Cerebellar nuclear complex (tissue), 1 donor: ENCODE data around the gene C10orf95.

Experiments used
- DNase-seq, 2 experiments: peaks; one replicate each; lab custom pipeline; 2025; lab: John Stamatoyannopoulos, UW

The C10orf95 gene

DNA sequence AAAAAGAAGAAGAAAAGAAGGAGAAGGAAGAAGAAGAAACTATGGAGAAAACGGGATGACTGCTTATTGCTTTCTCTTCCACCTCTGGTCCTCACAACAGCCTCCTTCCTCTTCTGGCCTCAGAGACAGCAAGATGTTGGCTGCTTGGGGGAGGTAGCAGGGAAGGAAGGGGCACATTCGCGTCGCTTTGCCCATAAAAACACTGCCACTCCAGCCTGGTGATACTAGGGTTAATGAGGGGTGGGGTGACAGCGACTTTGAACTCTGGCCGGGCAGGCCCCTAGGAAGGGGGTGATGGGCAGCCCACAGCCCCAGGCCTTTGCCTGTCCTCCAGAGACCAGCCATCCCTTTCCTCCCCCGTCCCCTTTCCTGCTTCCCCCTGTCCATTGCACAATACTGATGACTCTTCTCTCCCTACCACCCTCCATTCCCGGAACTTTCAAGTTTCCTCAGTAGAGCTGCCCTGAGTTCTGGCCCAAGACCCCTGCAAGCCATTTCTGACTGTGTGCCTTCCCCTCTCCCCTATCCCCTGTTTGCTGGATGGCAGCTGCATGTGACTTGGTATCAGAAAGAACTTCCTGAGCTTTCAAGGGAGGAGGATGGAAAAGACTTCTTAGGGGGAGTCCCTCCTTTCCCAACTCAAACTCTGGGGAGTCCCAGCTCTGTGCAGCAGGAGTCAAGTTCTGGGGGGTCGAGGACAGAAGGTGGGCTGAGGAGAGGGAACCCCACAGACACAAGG lies 16.8 kb downstream of the C10orf95 start:
- no peak for DNase-seq

DNA sequence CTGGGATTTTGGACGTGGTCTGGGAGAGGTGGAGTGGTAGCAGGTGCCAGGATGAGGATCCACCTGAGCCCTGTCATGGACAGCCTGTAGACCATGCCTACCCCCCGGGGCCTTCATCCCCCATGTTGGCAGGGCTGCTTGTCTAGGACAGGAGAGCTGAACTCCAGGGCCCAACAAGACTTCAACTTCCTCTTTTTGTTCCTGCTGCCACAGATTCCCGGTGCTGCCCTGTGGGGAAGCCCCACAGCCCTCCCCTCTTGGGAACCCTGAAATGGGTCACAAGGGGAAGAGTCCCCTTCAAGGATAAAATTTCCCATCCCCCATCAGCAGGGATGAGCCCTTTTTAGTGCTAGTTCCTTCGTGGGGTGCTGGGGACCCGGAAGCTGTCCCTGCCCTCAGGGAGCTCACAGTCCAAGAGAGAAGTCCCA lies 17.7 kb downstream of the C10orf95 start:
- DNase-seq, result no peak

DNA sequence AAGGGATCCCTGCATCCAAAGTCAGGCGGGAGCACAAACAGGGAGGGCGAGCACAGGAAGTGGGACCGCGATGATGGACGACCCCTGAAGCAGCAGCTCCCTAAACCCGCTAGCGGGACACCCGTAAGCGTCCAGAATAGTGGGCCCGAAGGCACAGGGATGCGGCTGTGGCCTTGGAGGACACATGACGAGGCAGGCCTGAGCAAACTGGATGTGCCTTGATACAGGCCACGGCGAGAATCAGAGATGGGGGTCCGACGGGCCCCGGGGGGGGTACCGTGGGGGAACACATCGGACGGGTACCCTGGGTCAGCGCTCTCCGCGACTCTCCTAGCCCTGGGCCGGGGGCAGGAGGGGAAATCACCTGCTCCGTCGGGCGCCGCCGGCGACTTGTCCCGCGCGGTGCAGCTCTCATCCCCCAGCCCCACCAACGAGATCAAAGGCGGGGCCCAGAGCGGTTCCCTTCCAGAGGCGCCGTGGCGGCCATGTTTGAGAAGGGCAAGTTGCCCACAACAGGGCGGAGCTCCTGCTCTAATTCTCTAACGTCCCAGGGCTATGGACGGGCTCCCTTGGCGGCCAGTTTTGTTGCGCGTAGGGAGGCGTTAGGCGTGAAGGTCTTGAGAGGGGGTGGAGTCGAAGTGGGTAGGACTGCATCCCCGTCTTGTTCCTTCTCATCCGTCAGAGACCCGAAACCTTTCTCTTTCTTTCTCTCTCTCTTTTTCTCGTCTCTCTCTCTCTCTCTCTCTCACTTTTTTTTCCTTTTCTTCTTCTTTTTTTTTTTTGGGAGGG lies 19.0 kb downstream of the C10orf95 start, which contains the start of gene CUEDC2:
CUEDC2 (minus strand) TSS at position 413 of the 789 bp plus-strand sequence. CDS start 7,386 bp downstream, outside the sequence.
- peak; percentile 90 to 92 for DNase-seq

DNA sequence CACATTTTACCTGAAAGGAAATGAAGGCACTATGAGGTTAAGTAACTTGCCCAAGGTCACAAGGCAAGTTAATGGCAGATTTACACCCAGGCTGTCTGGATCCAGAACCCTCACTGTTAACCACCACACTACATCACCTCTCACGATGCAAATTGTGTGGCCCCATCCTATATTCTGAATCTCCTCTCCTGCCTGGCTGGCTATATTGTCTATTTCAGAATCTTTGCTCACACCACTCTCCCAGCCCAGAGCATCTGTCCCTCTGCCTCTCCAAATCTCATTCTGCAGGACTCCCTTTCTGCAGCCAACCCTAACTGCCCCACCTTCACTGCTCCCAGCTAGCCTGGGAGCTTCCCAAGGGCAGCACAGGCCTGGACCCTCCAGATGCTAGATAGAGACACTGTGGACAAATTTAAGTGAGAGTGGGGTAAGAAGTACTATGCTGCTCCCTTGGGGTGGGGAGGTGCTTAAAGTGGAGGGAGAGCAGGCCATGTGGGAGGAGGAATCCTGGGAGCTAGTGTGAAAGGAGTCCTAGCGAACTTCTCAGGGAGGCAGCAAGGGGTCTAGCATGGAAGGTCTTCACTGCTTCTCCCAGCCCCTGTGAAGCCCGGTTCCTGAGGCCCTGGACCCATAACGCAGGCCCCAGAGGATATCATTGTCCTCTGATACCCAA lies 19.8 kb downstream of the C10orf95 start:
- DNase-seq, result no peak

DNA sequence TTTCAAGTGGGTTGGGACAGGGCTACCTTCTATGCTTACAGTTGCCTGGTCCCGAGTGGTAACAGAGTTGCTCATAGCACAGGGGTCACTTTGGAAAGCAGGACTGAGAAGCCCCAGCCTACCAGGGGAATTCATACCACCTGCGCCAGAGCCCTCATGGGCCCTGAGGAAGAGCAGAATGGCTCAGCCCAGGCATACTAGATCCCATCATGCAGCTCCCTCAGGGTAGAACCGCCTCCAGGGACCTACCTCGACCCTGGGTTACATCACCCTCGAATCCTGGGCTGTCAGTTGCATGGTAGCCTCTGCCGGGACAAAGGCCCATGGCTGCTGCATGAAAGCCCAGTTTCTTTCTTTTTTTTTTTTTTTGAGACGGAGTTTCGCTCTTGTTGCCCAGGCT lies 21.9 kb downstream of the C10orf95 start:
- no peak for DNase-seq

DNA sequence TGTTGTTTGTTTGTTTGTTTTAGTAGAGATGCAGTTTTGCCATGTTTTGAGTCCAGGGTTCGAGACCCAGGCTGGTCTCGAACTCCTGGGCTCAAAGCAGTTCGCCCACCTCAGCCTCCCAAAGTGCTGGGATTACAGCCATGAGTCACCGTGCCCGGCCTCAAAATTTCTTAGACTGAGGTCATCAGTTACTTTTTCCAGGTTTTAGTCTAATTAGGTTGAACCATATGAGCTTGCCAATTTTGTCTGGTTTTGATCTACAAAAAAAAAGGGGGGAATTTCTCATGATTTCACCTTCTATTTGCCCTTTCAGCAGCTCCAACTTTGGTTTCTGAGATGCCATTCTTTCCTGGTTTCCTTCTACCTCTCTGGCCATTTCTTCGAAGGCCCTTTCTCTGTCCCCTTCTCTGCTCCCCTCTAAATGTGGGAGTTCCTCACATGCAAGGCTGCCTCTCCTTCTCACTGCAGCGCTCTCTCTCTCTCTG lies 24.5 kb downstream of the C10orf95 start:
- no peak for DNase-seq

DNA sequence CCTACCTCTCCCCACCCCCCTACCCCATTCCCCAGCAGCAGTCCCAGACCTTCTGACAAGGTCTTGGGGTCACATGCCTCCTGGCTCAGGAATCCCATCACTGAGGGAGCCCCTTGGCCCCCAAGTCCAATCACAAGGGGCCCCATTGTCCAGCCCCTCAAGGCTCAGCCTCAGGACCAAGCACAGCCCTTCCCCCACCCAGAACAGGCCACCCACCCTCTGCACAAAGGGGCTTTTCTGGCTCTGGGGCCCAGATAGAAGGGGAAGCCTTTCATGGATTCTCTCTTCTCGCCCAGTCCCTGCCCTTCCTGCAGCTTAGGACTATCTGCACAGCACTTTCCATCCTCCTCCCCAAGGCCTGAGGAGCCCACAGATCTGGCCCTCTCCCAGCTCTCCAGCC lies 25.9 kb downstream of the C10orf95 start:
- no peak for DNase-seq

DNA sequence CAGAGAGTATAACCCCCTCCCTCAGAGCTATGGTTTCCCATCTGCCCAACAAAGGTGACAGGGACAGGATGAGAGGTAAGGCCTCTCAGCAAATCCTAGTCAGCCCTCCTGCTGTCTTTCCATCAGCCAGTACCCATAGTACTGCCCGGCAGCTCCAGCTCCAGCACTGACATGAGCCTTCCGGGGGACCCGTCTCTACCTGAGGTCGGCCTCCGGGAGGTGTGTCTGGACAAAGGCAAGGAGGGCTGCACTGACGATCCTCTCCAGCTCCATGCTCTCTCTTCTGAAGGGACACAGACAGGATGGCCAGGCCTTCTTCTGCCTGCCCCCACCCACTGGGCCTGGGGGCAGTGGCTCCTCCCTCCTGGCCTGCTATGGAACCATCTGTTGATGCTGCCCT lies 26.4 kb downstream of the C10orf95 start:
- DNase-seq, result no peak

DNA sequence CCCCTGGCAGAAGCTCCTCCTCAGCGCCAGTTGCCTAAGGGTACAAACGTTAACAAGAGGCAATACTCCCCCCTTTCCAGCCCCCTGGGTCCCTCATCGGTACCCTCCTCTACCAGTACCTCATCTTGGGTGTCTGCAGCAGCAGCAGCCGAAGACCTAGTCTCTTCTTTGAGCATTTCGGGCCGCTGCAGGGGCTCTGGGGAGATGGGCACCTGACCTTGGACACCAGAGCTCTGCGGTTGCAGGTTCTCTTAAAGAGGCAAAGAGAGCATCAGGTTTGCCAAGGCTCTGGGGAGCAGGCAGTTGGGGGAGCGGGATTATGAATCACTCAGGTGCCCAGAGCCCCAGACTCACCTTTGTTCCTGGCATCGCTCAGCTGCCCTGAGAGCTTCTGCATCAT lies 27.2 kb downstream of the C10orf95 start:
- DNase-seq, result no peak

DNA sequence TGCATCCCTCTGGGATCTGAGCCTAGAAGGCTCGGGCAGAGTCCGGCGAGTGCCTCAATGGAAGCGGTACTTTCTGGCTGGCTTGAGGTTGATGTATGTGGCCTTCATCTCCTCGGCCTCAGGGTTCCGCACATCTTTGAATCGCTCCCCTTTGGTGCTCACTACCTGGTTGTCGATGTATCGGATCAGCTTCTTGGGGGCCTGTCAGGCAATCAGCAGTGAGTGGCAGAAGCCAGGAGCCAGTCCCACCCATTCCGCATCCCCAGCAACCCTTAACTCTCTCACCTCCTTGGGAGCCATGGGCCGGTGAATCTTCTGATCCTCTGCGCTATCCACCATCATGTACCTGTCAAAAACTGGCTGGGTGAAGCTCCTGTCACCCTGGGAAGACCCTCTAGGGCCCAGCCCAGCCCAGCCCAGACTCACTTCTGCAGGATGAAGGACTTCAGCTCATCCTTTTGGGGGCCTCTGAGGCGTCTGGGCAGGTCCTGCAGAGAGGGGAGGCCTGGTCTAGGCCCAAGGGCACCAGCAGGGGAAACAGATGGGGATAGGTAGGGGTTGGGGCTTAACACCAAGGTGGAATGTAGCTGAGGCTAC lies 27.9 kb downstream of the C10orf95 start:
- no peak for DNase-seq

DNA sequence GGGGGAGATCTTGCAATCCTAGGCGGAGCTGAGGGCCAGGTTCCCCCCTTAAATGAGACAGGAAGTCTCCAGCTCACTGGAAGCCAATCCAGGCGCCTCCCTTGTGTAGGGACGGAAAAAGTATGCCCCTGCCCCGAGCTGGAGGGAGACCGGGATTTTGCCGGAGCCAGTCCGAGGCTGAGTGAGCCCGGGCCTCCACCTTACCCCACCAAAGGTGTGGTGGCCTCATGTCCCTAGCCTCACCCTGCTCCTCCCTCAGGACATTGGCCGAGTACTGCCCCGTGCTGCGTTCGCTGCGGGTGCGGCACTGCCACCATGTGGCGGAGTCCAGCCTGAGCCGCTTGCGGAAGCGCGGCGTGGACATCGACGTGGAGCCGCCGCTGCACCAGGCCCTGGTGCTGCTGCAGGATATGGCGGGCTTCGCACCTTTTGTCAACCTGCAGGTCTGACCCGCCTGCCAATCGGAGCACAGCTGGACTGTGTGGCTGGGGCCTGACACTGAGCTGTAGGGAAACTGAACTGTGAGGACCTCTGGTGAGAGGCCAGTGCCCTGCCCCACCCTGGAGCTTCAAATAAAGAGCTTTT lies 28.7 kb downstream of the C10orf95 start:
- DNase-seq, result no peak

DNA sequence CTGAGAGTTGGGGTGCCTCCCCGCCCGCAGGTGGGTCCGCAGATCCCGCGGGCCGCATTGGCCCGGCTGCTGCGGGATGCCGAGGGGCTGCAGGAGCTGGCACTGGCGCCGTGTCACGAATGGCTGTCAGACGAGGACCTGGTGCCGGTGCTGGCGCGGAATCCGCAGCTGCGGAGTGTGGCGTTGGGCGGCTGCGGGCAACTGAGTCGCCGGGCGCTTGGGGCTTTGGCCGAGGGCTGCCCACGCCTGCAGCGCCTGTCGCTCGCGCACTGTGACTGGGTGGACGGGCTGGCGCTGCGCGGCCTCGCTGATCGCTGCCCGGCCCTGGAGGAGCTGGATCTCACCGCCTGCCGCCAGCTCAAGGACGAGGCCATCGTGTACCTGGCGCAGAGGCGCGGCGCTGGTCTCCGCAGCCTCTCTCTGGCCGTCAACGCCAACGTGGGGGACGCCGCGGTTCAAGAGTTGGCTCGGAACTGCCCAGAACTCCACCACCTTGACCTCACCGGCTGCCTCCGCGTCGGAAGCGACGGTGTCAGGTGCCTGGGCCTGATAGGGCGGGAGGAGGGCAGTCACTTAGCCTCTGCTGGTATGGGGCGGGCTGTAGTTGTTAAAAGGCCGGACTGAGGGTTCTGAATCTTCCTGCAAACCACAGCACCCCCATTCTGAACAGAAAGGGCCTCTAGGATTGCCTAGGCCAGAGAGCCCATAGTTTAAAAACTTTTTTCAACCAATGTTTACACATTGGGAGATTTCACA lies 29.4 kb downstream of the C10orf95 start:
- no peak for DNase-seq

DNA sequence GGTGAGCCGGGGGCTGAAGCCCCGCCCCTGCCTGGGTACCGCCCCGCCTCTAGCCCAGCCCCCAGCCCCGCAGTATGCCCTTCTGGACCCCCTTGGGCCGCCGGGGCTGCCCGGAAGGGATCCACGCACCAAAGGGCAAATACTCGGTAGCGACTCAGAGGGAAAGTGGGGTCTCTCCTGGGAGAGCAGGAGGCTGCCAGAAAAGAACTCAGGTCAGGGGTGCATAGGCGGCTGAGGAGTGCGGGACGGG lies 29.9 kb downstream of the C10orf95 start:
- DNase-seq, result no peak

DNA sequence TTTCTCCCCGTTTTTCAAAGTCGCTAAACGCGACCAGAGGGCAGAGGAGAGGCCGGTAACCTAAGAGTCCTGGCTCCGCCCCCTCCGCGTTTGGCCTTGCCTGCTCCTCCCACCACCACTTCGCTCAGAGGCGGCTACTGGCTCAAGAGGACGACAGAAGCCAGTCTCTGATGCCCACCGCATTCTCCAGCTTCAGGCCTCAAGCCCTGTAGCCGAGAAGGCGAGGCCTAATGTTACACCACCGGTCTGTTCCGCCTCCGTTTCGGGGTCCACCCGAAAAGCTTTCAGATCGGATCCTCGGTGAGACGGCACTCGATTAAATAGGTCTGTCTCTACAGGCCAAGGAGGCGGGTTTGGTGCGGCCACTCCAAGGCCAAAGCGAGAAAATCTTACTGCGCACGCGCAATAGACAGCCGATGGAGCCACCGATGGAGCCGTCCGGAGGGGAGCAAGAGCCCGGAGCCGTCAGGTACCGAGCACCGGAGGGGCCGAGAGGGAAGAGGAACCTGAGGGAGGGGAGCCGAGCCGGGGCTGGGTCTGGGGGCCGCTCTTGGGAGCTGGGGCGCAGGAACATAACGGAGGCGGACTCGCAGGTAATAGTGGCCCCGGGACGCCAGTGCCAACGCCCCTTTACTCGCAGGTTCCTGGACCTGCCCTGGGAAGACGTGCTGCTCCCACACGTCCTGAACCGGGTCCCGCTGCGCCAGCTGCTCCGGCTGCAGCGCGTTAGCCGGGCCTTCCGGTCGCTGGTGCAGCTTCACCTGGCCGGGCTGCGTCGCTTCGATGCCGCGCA lies 30.4 kb downstream of the C10orf95 start, which contains the start of gene FBXL15:
FBXL15 (plus strand) TSS at position 123 of the 793 bp plus-strand sequence; CDS start at position 417, 294 bp downstream.
- DNase-seq, result peak; percentile 65 to 96

DNA sequence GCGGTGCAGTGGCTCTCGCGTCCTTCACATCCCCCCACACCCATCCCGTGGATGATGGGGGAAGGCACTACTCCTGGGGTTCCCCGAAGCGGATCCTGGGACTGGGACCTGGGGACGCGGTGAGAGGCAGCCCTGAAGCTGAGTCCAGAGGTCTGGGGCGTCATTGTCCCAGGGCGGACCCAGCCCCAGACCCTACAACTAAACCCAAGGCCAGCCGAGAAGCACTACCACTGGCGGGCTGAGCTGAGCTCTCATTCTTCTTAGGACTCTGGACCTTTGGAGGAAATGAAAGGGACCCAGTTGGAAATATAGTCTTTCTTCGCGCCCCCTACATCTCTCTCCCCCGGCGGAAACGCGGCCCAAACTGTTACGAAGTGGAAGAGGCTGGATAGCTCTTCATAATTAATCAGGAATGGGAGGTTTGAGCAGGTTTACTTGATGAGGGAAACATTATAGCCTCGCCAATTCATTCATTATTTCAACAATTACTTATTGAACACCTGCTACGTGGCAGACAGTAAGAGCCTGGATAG lies 31.1 kb downstream of the C10orf95 start:
- DNase-seq, result no peak

DNA sequence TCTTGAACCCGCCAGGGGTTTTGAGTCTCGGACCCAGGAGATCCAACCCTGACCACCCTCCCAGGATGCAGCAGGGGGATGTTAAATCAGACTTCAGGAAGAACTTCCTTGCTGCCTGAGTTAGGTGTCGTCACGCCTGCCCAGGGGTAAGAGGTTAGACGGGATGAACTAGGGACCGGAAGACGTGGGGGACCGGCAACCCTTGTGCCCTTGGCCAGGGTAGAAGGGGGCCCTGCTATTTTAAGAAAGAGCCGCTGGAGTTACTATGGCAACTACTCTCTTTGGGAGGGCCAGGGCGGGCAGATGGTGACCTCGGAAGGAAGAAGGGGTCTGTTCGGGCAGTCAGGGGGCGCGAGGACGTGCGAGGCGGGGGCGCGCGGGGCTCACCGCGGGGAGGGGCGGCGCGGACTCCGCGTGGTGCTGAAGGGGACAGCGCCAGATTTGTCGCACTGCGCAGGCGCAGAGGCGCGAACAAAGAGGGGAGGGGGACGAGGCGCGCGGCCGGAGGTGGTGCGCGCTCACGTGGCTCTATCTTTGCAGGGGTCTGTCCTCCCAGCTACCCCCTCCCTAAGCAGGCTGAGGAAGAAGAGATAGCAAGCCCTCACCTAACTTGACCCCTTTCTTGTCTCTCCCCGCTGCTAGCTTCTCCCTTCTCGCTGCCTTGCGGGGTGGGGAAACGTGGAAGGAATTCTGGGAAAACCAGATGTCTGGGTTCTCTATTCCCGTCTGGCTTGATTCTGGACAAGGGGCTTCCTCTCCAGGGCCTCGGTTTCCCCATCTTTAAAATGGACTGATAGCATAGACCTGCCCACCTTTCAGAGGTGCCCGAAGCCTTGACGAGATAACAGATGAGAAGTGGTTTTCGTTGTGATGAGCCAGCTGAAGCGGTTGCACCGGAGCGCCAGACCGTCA lies 31.8 kb downstream of the C10orf95 start:
- DNase-seq, result peak in 1 of 2 experiments; percentile 31

DNA sequence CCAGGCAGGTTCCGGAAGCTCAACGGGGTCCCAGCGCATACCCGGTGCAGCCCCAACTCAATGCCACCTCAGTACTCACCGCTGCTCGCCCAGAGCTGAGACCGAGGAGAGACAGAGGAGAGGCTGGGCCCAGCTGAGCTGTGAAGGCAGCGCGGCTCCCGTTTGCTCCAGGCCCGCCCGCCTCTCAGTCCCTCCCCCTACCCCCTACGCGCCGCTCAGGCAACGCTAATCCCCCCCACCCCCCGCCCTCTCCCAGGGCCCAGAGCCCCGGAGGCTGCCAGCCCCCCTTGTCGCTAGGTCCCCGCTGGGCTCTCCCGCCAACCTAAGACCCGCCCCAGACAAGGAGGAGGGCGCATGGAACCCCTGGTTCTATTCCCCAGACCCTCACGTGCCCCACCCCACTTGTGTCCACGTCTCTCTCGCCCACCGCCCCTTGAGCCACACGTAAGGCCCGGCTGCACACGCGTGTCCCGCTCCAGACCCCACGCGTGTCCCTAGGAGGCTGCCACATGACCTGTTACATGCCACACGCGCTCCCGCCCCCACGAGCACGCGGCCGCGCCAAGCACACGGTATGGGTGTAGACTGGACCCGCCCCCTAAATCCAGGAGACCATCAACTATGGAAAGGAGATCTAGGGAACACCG lies 32.6 kb downstream of the C10orf95 start, which contains the start of gene PSD:
PSD (minus strand) TSS at position 164 of the 647 bp plus-strand sequence. CDS start 1,747 bp downstream, outside the sequence.
- DNase-seq, result no peak

DNA sequence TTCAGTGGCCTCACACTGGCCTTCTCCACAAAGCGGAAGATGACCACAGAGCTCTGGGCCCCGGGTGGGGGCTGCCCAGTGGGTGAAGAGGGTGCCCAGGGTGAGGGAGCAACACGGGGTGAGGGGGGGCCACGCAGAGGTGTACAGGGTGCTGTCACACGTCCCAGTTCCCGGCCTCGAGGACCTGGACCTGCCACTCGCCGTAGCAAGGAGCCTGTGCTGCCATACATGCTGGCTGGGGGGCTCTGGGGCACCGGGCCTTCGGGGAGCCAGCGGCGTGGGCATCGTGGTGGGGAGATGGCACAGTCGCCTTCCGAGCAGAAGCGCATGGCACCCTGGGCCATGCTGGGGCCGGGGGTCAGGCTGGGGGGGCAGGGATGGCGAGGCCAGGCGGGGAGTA lies 34.6 kb downstream of the C10orf95 start:
- no peak for DNase-seq
